GM12891 (cell line): ENCODE results near the gene HS2ST1.

Source experiments
- PAX5 ChIP-seq: IDR thresholded peaks from 2 replicates; pipeline ENCODE4 v1.6.1; 2011; ENCODE audit warnings: low read length, moderate library complexity, mild to moderate bottlenecking; ENCODE audit not compliant: insufficient read depth, severe bottlenecking
- POLR2A ChIP-seq: IDR thresholded peaks from 2 replicates; pipeline ENCODE4 v1.6.1; 2011; ENCODE audit warnings: low read depth, low read length, control low read depth
- POLR2AphosphoS5 ChIP-seq: IDR thresholded peaks from 2 replicates; pipeline ENCODE4 v1.6.1; 2011; ENCODE audit warnings: low read depth, low read length, control low read depth
- TAF1 ChIP-seq: IDR thresholded peaks from 2 replicates; pipeline ENCODE4 v1.6.1; 2011; ENCODE audit warnings: low read depth, low read length, control low read depth

GRCh38 chr1:87089823-87090222 lies 175.4 kb downstream of the HS2ST1 start:
- TF ChIP-seq TAF1 (no peak), POLR2AphosphoS5 (no peak), POLR2A (no peak), PAX5 (no peak)
